ENCODE data around the gene CD7. TPM values are rescaled to one million over a fixed set of nuclear protein-coding genes. Genes with fewer than 3 reads are reported as not detected.

CD7 gene
- total RNA-seq, 2 experiments from 2014 or later = 289 to 292 TPM

- ATAC-seq = no peak
- ChIA-PET POLR2A (interaction anchor here (1.1 to 1.6 kb wide), 2 partner anchors 19 to 60 kb away, joined by 3 to 5 read pairs; no protein-coding TSS in a partner anchor), CTCF (interaction anchor here (1.5 kb wide), 1 partner anchor 49 kb away, joined by 3 read pairs; no protein-coding TSS in a partner anchor)
- DNase-seq = no peak
- TF ChIP-seq CTCF (IDR thresholded peaks at IDR 0.05) = no peak
- intact Hi-C loops (cut with micrococcal nuclease) = no loop called here
- no peaks in the 10 kb centered on the region for H3K9me3 Mint-ChIP-seq
- H3K27me3 Mint-ChIP-seq = no peaks in the 10 kb centered on the region
- H3K27ac Mint-ChIP-seq = no peak overlapping the region
- no peak overlapping the region for H3K4me3 Mint-ChIP-seq
- H3K4me1 Mint-ChIP-seq (ENCODE audit: low read depth) = peaks cover 24% of the 10 kb centered on the region
- H3K36me3 Mint-ChIP-seq (ENCODE audit: low read depth) = no peaks in the 10 kb centered on the region
These were observed 32.3 kb downstream of the CD7 start for GRCh38 chr17:82285141-82285540.

- no peaks in the 10 kb centered on the region for H3K9me3 Mint-ChIP-seq
- DNase-seq (peak; percentile 82), ATAC-seq (peak; percentile 86)
- H3K27ac Mint-ChIP-seq = peak overlapping the region; percentile 52
- intact Hi-C loops (cut with micrococcal nuclease) = no loop called here
- POLR2A ChIA-PET = interaction anchor here (0.8 to 3.7 kb wide), 5 partner anchors 9 to 54 kb away, joined by 3 to 20 read pairs (median 4); partner anchors contain the start of gene SLC16A3
- CTCF ChIA-PET = interaction anchor here (0.8 to 1.3 kb wide), 3 partner anchors 8 to 38 kb away, joined by 3 to 4 read pairs (median 3); no protein-coding TSS in a partner anchor
- no peaks in the 10 kb centered on the region for H3K36me3 Mint-ChIP-seq (ENCODE audit: low read depth)
- H3K27me3 Mint-ChIP-seq = no peaks in the 10 kb centered on the region
- H3K4me3 Mint-ChIP-seq = no peak overlapping the region
- TF ChIP-seq CTCF (IDR thresholded peaks at IDR 0.05) = no peak
- peaks cover 23% of the 10 kb centered on the region for H3K4me1 Mint-ChIP-seq (ENCODE audit: low read depth)
These were observed 34.1 kb downstream of the CD7 start for GRCh38 chr17:82283208-82283749.

GRCh38 chr17:82282239-82283207 is 34.9 kb downstream of the CD7 start:
- Mint-ChIP-seq H3K27ac (no peak overlapping the region), H3K27me3 (no peaks in the 10 kb centered on the region), H3K4me3 (no peak overlapping the region), H3K4me1 (ENCODE audit: low read depth) (peaks cover 19% of the 10 kb centered on the region), H3K36me3 (ENCODE audit: low read depth) (no peaks in the 10 kb centered on the region), H3K9me3 (no peaks in the 10 kb centered on the region)
- TF ChIP-seq CTCF (IDR thresholded peaks at IDR 0.05) = no peak
- intact Hi-C loops (cut with micrococcal nuclease) = no loop called here
- ChIA-PET CTCF (no interaction called here), POLR2A (interaction anchor here (0.8 to 3.7 kb wide), 5 partner anchors 10 to 54 kb away, joined by 3 to 20 read pairs (median 4); partner anchors contain the start of gene SLC16A3)
- ATAC-seq = no peak
- DNase-seq = no peak

GRCh38 chr17:82281502-82282238 is 35.7 kb downstream of the CD7 start:
- intact Hi-C loops (cut with micrococcal nuclease) = no loop called here
- Mint-ChIP-seq H3K27ac (no peak overlapping the region), H3K27me3 (no peaks in the 10 kb centered on the region), H3K4me1 (ENCODE audit: low read depth) (peaks cover 19% of the 10 kb centered on the region), H3K36me3 (ENCODE audit: low read depth) (no peaks in the 10 kb centered on the region), H3K9me3 (no peaks in the 10 kb centered on the region), H3K4me3 (no peak overlapping the region)
- ChIA-PET POLR2A (interaction anchor here (3.7 kb wide), 1 partner anchor 16 kb away, joined by 20 read pairs; no protein-coding TSS in a partner anchor), CTCF (no interaction called here)
- peak; percentile 79 for ATAC-seq
- peak; percentile 81 for DNase-seq
- no peak for TF ChIP-seq CTCF (IDR thresholded peaks at IDR 0.05)
